Kasumi-1 (cell line): ENCODE measurements around the gene ST3GAL5.
A peak's percentile ranks its signal among the peaks of the same experiment; 100 is the strongest.

Experiments used
- DNase-seq, 2 experiments: peaks; one replicate each; lab custom pipeline; 2025; lab: John Stamatoyannopoulos, UW

ST3GAL5 gene

GRCh38 chr2:85806358-85807118 is 82.3 kb downstream of the ST3GAL5 start:
- no peak for DNase-seq

- DNase-seq, result peak; percentile 58 to 61
These were observed 84.2 kb downstream of the ST3GAL5 start for GRCh38 chr2:85804583-85804982.

DNA sequence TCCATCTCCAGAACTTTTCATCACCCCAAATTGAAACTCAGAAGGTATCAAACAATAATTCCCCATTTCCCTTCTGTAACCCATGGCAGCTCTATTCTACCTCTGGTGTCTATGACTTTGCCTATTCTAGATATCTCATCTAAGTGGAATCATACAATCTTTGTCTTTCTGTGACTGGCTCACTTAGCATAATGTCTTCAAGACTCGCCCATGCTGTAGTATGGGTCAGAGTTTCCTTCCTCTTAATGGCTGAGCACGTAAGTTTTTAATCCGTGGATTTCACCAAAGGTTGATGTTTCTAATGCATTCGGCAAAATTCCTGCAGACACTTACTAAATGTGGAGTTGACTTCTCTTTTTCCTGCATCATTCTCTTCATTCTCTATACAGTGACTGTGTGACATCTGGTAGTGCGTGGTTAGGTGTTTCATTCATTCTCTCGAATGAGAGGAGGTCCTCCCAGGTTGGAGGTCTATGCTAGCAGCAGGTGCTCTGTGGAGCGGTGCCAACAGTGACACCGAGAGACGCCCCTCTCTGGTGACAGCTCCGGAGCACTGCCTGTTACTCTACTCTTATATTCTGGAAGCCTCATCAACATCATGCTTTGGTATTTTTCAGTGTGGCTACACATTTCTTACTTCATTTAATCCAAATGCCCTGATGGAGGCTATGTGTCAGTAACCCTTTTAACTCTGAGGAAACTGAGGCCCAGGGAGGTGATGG is 84.9 kb downstream of the ST3GAL5 start:
- DNase-seq, result no peak

GRCh38 chr2:85802354-85803103 is 86.3 kb downstream of the ST3GAL5 start:
- DNase-seq, result no peak

DNA sequence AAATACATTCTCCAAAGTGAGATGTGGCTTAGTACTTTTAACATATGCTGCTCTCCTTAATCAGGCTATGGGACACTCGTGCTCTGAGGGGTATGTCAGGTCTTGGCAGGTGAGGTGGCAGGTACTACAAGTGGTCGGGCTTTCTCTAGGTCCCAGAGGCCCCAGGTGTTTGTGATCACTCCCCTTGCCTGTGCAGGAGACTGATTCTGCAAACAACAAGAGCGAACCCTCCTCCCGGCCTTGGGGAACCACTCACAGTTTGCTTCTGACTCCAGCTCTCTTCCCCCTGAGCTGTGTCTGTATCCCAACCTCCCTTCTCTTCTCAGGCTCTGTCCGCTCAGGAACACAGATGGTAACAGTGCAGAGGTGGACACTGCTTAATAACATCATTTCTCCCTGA is 86.9 kb downstream of the ST3GAL5 start:
- DNase-seq, result no peak

DNA sequence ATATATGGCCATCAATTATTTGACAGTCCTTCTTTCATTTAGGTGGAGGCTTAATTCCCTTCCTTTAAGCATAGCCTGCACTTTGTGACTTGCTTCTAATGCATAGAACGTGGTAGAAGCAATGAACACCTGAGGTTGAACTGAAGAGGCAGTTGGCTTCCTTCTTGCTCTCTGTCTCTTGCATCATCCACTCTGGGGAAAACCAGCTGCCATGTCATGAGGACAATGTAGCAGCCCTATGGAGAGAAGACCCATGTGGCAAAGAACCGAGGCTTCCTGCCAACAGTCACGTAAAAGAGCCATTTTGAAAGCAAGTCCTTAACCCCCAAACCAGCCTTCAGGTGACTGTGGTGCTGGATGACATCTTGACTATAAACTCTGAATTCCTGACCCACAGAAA is 88.2 kb downstream of the ST3GAL5 start:
- DNase-seq, result no peak

- no peak for DNase-seq
These were observed 89.4 kb downstream of the ST3GAL5 start for GRCh38 chr2:85799215-85799956.

DNA sequence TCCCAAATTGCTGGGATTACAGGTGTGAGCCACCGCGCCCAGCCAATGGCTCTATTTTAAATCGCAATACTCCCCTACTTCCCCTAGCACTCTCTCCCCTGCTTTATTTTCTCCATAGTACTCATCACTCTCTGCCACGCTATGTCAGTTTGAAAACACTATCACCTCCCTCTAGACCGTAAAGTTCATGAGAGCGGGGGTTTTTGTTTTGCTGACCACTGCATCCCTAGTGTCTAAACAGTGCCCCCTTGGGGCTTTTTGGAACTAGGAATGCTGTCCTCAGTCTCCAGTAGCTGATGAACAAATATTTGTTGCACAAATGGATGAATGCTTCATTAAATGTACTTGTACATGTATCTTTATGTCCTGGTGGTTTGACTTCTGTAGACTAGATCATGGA is 90.9 kb downstream of the ST3GAL5 start:
- peak in 1 of 2 experiments; percentile 13 for DNase-seq

DNA sequence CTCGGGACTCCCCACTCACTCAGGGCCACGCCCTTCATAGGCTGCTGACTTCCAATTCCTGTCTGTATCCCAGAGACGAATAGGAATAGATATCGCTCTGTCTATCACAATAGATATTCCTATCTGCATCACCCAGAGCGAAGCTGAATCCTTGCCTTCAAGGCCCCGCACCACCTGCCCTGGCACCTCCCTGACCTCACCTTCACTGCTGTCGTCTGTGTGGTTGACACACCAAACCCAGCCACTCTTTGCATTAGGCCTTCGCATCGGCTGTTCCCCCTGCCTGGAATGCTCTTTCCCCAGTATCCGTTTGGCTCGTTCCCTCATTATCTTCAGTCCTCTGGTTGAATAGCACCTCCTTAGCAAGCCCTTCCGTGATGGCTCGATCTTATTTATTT is 91.5 kb downstream of the ST3GAL5 start:
- DNase-seq, result no peak

GRCh38 chr2:85796341-85797262 is 92.2 kb downstream of the ST3GAL5 start:
- DNase-seq, result no peak

GRCh38 chr2:85796046-85796340 is 92.8 kb downstream of the ST3GAL5 start:
- no peak for DNase-seq

DNA sequence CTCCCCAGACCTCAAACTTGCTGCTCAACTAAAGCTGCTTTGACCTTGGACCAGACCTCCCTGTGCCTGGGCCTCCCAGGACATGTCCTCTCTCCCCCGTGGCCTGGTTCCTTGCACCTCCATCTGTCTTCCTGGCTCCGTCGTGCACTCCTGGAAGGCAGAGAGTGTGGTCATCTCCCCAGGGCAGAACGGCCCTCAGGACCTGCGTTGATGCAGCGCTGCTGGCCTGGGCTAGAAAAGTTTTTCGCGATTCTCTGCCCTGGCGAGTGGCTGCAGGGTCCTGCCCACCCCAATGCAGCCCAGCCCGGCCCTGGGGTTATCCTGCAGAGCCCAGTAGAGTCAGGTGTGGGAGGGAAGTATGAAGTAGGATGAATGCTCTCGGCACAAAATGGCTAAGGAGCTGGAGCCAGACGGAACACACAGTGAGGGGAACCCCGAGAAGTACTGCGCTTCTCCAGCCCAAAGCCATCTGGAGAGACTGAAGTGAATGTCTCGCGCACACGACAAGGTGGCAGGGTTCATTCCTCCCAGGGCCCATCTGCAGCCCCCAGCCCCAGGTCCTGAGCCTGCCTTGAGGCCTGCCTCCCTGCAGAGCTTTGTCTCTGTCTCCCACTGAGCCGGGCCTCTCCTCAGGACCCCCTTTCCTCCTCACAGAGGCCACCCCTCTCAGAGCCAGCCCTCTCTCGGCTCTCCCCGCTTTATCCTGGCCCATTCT is 93.3 kb downstream of the ST3GAL5 start:
- DNase-seq, result no peak

DNA sequence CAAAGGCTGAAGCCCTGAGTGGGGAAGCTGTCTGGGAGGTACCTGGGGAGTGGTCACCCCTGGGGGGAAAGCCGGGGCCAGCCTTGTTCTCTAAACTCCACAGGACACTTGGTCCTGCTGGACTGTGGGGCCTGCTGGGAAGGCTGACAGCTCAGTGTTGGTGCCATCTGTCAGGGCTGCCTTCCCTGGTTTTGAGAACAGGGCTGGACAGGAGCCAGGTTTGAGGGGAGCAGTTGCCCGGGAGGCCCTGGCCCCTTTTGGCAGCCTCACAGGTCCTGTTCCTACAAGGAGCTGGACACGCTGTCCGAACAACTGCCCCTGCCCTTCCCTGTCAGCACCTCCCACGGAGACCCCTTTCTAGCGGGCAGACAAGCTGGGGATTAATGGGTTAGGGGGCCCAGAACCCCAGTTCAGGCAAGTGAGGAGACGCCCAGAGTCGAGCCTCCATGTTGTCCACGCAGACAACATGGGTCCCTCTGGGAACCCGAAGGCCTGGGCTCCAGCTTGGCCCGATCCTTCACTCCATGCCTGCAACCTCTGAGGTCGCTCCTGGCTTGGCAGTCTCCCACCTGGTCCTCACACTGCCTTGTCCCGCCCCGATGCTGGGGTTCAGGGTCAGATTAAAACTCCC is 94.2 kb downstream of the ST3GAL5 start:
- DNase-seq, result no peak

- DNase-seq, result no peak
These were observed 94.8 kb downstream of the ST3GAL5 start for GRCh38 chr2:85794038-85794441.

DNA sequence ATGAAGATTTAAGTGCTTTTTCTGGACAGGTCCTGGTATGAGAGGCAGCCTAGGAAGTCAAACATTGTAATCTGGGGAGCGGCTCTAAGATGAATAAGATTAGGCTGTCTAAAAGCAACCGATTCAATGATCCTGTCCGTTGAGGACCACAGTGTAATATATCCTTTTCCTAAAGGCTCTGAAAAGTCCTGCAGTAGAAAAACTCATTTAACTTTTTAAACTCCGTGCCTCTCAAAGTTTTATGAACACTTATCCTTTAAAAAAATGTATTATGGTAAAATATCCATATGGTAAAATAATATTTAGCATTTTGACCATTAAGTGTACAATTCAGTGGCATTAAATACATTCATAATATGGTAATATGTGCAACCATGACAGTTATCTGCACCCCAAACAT is 95.2 kb downstream of the ST3GAL5 start:
- no peak for DNase-seq

GRCh38 chr2:85792783-85793441 is 95.9 kb downstream of the ST3GAL5 start:
- DNase-seq, result no peak

- DNase-seq, result no peak
These were observed 96.9 kb downstream of the ST3GAL5 start for GRCh38 chr2:85791704-85792565.

- peak; percentile 92 to 93 for DNase-seq
These were observed 98.1 kb downstream of the ST3GAL5 start for GRCh38 chr2:85790499-85791188.
